ENCODE data around the gene ATP11A.
A peak's percentile ranks its signal among the peaks of the same experiment; 100 is the strongest.

The ATP11A gene

DNA sequence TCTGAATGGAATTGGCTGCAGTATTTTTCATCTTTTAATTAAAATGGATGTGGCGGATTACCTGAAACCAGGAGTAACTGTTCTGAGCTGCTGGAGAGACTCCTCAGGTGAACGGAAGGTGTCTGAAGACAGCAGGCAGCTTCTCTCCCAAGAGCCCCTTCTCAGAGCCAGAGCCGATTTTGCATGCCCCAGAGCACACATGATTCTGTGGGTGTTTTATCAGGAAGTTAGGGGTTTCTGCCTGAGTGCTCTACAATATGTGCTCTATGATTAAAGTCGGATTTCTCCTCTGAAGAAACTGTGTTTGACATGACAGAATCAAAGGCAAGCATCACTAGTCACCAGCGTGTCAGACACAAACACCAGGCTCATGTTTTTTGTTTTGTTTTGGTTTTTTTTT is 218.5 kb downstream of the ATP11A start:
- Mint-ChIP-seq H3K4me1 (peaks cover 33 to 41% of the 10 kb centered on the region in 2 donors), H3K36me3 (peaks cover 24% of the 10 kb centered on the region in 2 donors), H3K4me3 (peak overlapping the region in 1 of 2 donors; percentile 54), H3K27ac (no peak overlapping the region), H3K9me3 (peaks cover 8 to 9% of the 10 kb centered on the region in 2 donors), H3K27me3 (no peaks in the 10 kb centered on the region)
- ATAC-seq (replicated peaks), result peak; percentile 74 to 75
- no peak for DNase-seq

DNA sequence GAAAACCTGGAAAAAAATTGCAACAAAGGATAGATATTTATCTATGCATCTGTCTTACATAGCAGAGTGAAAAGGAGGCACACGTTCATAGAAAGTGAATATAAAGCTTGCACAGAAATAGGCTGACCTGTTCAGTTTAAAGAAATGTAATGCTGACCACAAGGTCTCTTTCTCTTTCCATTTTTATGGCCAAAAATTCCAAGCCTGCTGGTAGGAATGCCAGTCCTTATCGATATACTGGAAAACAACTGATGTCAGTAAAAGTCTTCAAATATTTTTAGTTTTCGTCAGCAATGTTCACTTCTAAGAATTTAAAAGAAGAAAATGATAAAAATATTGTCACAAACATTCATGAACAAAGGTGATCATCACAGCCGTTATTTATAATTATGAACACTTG is 220.2 kb downstream of the ATP11A start:
- H3K27ac Mint-ChIP-seq, result no peak overlapping the region
- peaks cover 31 to 41% of the 10 kb centered on the region in 2 donors for H3K4me1 Mint-ChIP-seq
- H3K36me3 Mint-ChIP-seq, result peaks cover 10 to 11% of the 10 kb centered on the region in 2 donors
- H3K9me3 Mint-ChIP-seq, result peaks cover 5 to 7% of the 10 kb centered on the region in 2 donors
- ATAC-seq (replicated peaks), result no peak
- no peak for DNase-seq
- H3K27me3 Mint-ChIP-seq, result no peaks in the 10 kb centered on the region
- H3K4me3 Mint-ChIP-seq, result no peak overlapping the region

DNA sequence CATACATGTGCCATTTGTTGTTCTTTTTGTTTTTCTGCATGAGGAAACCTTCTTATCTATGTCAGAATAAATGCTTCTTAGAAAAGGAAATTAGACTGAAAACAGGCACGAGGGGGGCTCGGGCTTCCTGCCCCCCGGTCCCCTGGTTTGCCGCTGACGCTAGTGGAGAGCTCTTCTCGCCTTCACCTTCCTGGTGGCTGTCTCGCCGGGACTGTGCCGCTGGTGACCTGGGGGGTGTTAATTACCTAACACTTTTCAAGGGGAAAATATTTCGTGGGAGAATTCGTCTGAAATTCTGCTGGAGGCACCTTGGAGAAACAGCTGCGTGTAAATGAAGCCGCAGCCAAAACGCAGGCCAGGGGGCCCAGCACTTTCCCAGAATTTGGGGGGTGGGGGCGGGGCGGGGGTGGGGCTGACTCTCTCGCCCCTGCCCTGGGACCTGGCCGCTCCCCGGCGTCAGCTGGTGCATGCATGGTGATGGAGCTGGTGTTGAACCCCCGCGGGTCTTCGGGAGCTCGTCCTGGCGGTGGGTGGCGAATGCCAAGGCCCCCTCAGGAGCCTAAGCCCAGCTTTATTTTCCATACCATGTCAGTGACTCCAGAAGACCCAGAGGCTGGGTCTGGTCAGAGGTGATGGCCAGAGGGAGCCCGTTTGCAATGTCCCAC is 220.9 kb downstream of the ATP11A start:
- DNase-seq (no peak), ATAC-seq (replicated peaks) (no peak)
- Mint-ChIP-seq H3K4me1 (peaks cover 32 to 38% of the 10 kb centered on the region in 2 donors), H3K4me3 (no peak overlapping the region), H3K27ac (no peak overlapping the region), H3K9me3 (peaks cover 0 to 2% of the 10 kb centered on the region in 2 donors), H3K36me3 (peaks cover 5 to 7% of the 10 kb centered on the region in 2 donors), H3K27me3 (peaks cover 0 to 4% of the 10 kb centered on the region in 2 donors)

GRCh38 chr13:112911285-112911701 is 221.5 kb downstream of the ATP11A start:
- ATAC-seq (replicated peaks) (no peak), DNase-seq (no peak)
- H3K9me3 Mint-ChIP-seq, result peaks cover 0 to 2% of the 10 kb centered on the region in 2 donors
- H3K36me3 Mint-ChIP-seq, result peaks cover 3 to 7% of the 10 kb centered on the region in 2 donors
- H3K27me3 Mint-ChIP-seq, result peaks cover 1 to 5% of the 10 kb centered on the region in 2 donors
- peaks cover 28 to 34% of the 10 kb centered on the region in 2 donors for H3K4me1 Mint-ChIP-seq
- H3K27ac Mint-ChIP-seq, result no peak overlapping the region
- H3K4me3 Mint-ChIP-seq, result no peak overlapping the region

DNA sequence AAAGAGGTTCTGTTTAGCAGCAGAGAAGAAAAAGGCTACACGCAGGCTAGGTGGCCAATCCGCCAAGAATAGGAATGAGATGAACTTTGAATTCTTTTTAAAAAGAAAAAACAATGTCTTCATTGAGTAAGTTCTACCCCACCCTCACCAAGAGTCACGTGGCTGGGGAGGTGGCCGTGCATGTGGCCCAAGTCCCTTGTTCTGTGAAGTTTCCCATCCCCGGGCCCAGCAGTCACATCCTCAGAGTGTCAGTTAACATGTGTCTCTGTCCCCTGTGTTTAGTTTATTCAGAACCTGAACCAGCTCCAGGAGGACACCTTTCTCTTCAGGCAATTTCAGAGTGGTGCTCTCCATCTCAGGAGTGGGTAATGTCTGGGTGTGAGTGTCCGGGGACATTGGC is 222.0 kb downstream of the ATP11A start:
- ATAC-seq (replicated peaks) (no peak), DNase-seq (no peak)
- Mint-ChIP-seq H3K36me3 (peaks cover 2 to 5% of the 10 kb centered on the region in 2 donors), H3K27me3 (peaks cover 7 to 11% of the 10 kb centered on the region in 2 donors), H3K4me3 (no peak overlapping the region), H3K4me1 (peaks cover 22 to 34% of the 10 kb centered on the region in 2 donors), H3K27ac (no peak overlapping the region), H3K9me3 (no peaks in the 10 kb centered on the region)

DNA sequence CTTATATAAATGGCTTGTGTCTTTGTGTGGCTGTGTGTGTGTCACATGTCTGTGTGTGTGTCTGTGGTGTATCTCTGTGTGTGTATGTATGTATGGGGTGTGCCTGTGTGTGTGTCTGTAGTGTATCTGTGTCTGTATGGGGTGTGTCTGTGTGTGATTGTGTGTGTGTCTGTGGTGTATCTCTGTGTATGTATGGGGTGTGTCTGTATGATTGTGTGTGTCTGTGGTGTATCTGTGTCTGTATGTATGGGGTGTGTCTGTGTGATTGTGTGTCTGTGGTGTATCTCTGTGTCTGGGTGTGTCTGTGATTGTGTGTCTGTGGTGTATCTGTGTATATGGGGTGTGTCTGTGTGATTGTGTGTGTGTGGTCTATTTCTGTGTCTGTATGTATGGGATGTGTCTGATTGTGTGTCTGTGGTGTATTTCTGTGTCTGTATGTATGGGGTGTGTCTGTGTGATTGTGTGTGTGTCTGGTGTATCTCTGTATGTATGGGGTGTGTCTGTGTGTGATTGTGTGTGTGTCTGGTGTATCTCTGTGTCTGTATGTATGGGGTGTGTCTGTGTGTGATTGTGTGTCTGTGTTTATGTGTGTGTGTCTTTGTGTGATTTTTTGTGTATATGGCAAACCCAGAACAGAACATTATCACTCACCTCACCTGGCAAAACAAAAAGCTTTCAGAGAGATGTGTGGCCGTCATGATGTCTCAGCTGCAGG is 223.0 kb downstream of the ATP11A start:
- Mint-ChIP-seq H3K27ac (no peak overlapping the region), H3K27me3 (peaks cover 17 to 18% of the 10 kb centered on the region in 2 donors), H3K36me3 (peaks cover 11 to 15% of the 10 kb centered on the region in 2 donors), H3K9me3 (no peaks in the 10 kb centered on the region), H3K4me3 (no peak overlapping the region), H3K4me1 (peaks cover 12 to 34% of the 10 kb centered on the region in 2 donors)
- DNase-seq (no peak), ATAC-seq (replicated peaks) (no peak)

GRCh38 chr13:112916296-112916695 is 226.5 kb downstream of the ATP11A start:
- no peak for ATAC-seq (replicated peaks)
- Mint-ChIP-seq H3K36me3 (peaks cover 14 to 20% of the 10 kb centered on the region in 2 donors), H3K9me3 (no peaks in the 10 kb centered on the region), H3K4me3 (no peak overlapping the region), H3K27ac (no peak overlapping the region), H3K27me3 (peaks cover 24% of the 10 kb centered on the region in 2 donors), H3K4me1 (peaks cover 3 to 22% of the 10 kb centered on the region in 2 donors)
- no peak for DNase-seq

DNA sequence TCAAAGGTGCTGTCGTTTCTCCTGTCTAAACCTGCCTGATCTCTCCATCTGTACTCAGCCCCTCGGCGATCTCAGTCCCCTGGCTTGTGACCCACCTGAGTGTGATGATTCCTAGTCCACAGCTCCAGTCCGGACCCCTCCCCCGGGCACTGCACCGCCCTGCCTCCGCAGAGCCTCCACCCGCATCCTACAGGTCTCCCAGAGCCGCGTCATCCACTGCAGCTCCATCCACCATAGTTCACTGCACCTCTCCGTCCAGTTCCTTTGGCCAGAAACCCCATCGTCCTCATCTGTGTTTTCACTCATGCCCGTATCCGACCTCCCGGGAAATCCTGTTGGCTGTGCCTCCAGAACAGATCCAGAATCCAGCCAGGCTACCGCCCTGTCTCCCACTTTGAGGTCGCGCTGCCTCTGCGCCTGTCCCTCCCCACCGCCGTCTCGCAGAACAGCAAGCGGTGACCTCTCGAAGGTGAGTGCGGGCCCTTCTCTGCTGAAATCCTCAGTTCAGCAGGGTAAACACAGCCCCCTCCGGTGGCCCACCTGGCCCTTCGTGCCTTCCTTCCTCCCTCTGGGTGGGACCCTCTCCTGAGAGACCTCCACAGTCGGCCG is 227.3 kb downstream of the ATP11A start:
- Mint-ChIP-seq H3K27ac (no peak overlapping the region), H3K4me3 (no peak overlapping the region), H3K27me3 (peaks cover 24% of the 10 kb centered on the region in 2 donors), H3K4me1 (peaks cover 3 to 22% of the 10 kb centered on the region in 2 donors), H3K9me3 (no peaks in the 10 kb centered on the region), H3K36me3 (peaks cover 15 to 20% of the 10 kb centered on the region in 2 donors)
- no peak for DNase-seq
- ATAC-seq (replicated peaks), result no peak

DNA sequence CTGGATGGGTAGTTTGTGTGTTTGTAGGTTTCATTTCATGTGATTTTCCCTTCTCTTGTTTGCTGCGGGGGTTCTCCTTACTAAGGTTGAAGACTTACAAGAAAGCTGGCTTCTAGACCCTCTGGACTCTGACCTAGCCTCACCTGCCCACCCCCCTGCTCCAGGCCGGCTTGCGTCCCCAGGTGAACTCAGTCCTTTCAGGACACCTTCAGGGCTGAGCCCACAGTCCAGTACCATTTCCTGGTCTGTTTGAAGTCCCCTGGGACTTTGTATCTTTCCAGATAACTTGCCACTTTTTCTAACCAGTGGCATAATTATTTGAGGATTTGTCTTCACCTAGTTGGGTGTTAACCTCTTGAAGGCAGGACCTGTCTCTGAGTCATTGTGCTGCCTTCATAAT is 227.9 kb downstream of the ATP11A start:
- H3K4me3 Mint-ChIP-seq, result no peak overlapping the region
- ATAC-seq (replicated peaks) (no peak), DNase-seq (no peak)
- H3K27ac Mint-ChIP-seq, result no peak overlapping the region
- peaks cover 3 to 22% of the 10 kb centered on the region in 2 donors for H3K4me1 Mint-ChIP-seq
- no peaks in the 10 kb centered on the region for H3K9me3 Mint-ChIP-seq
- peaks cover 24% of the 10 kb centered on the region in 2 donors for H3K27me3 Mint-ChIP-seq
- H3K36me3 Mint-ChIP-seq, result peaks cover 17 to 20% of the 10 kb centered on the region in 2 donors

DNA sequence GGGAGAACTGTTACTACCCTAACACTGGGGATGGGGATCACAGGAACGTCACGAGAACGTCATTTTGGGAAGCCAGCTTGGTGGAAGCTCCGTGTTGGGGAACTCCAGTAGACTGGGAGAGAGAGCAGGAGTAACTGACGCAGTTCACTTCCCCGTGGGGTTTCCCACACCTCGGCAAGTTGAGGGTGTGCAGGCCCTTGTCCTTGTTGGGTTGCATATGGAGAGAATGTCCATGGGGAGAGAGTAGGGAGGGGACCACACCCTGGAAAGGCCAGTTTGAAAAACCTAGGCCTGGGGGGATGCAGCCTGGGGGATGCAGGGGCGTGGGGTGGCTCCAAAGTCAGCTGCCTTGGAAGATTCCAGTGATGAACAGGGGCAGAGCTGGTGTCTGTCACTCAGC is 228.4 kb downstream of the ATP11A start:
- H3K4me3 Mint-ChIP-seq, result no peak overlapping the region
- H3K9me3 Mint-ChIP-seq, result no peaks in the 10 kb centered on the region
- no peak overlapping the region for H3K27ac Mint-ChIP-seq
- DNase-seq (no peak), ATAC-seq (replicated peaks) (no peak)
- H3K4me1 Mint-ChIP-seq, result peaks cover 3 to 22% of the 10 kb centered on the region in 2 donors
- peaks cover 24% of the 10 kb centered on the region in 2 donors for H3K27me3 Mint-ChIP-seq
- H3K36me3 Mint-ChIP-seq, result peaks cover 17 to 20% of the 10 kb centered on the region in 2 donors

DNA sequence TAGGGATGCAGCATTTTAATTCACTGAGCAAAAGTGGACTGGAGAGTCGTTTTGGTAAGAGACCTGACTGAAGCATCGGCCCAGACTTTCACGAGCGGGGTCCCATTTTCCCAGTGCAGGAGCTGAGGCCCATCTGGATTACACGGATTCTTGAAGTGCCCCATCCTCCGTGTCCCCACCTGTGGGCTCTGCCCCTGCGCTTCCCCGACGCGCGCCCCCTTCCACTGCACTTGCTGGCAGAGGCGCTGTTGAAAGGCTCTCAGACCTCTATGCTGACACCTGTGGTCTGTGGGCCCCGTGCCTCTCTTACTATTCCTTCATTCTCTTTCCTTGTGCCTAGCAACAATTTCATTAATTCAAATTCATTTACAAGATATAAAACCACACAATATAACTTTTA is 228.9 kb downstream of the ATP11A start:
- Mint-ChIP-seq H3K36me3 (peaks cover 17 to 20% of the 10 kb centered on the region in 2 donors), H3K27me3 (peaks cover 24% of the 10 kb centered on the region in 2 donors), H3K9me3 (no peaks in the 10 kb centered on the region), H3K4me1 (peaks cover 3 to 22% of the 10 kb centered on the region in 2 donors), H3K27ac (no peak overlapping the region), H3K4me3 (no peak overlapping the region)
- DNase-seq (no peak), ATAC-seq (replicated peaks) (no peak)

DNA sequence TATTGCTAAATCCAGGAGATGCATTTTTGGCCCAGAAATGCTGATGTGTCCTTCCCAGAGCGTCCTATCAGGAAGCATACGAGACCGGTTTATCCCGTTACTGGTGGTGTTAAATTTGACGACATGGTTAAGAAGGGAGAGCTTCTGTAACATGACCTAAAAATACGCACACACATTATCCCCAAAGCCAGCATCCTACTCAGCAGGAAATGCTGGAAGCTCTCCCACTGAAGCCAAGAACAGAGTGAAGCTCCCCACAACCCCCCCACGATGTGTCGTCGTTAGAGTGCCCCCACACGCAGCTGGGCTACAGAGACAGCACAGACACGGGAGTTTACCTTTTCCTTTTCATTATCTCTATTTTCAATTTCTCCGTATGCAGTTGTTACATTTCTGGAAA is 234.1 kb downstream of the ATP11A start:
- H3K36me3 Mint-ChIP-seq, result peaks cover 0 to 13% of the 10 kb centered on the region in 2 donors
- peaks cover 0 to 2% of the 10 kb centered on the region in 2 donors for H3K9me3 Mint-ChIP-seq
- no peak overlapping the region for H3K4me3 Mint-ChIP-seq
- ATAC-seq (replicated peaks) (no peak), DNase-seq (no peak)
- peaks cover 13 to 20% of the 10 kb centered on the region in 2 donors for H3K27me3 Mint-ChIP-seq
- H3K27ac Mint-ChIP-seq, result no peak overlapping the region
- H3K4me1 Mint-ChIP-seq, result peaks cover 0 to under 1% of the 10 kb centered on the region in 2 donors

- ATAC-seq (replicated peaks) (no peak), DNase-seq (no peak)
- Mint-ChIP-seq H3K36me3 (peaks cover 0 to 13% of the 10 kb centered on the region in 2 donors), H3K4me3 (no peak overlapping the region), H3K9me3 (peaks cover 0 to 2% of the 10 kb centered on the region in 2 donors), H3K27ac (no peak overlapping the region), H3K4me1 (peaks cover 3 to 5% of the 10 kb centered on the region in 2 donors), H3K27me3 (peaks cover 17 to 24% of the 10 kb centered on the region in 2 donors)
Measured at GRCh38 chr13:112924365-112924764, 234.5 kb downstream of the ATP11A start.

DNA sequence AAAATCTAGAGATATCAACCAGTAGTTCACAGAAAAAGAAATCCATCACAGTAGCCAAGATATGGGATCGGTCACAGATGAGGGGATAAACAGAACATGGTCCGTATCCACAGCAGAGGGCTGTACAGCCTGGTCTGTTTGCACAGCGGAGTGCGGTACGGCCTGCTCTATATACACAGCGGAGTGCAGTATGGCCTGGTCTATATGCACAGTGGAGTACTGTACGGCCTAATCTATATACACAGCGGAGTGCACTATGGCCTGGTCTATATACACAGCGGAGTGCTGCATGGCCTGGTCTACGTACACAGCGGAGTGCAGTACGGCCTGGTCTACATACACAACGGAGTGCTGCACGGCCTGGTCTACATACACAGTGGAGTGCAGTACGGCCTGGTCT is 236.2 kb downstream of the ATP11A start:
- Mint-ChIP-seq H3K36me3 (peaks cover 0 to 17% of the 10 kb centered on the region in 2 donors), H3K27ac (no peak overlapping the region), H3K4me3 (no peak overlapping the region), H3K27me3 (peaks cover 22 to 34% of the 10 kb centered on the region in 2 donors), H3K4me1 (peaks cover 9 to 13% of the 10 kb centered on the region in 2 donors), H3K9me3 (peaks cover 0 to 2% of the 10 kb centered on the region in 2 donors)
- ATAC-seq (replicated peaks), result no peak
- DNase-seq, result no peak
